ENCODE data around the gene ATP5MC2.
"Not testable (repeated sequence)": the region's sequence is repeated elsewhere in the genome, so short reads cannot be mapped to it uniquely, and the experiment has no call there.

The ATP5MC2 gene

GRCh38 chr12:53646300-53646699 is 29.6 kb downstream of the ATP5MC2 start:
- not testable (repeated sequence) for DNase-seq (ENCODE audit: low read depth)

- DNase-seq (ENCODE audit: low read depth): no peak
Observed at GRCh38 chr12:53645165-53645564, 30.7 kb downstream of the ATP5MC2 start.

- DNase-seq (ENCODE audit: low read depth): no peak
Observed at GRCh38 chr12:53644133-53644532, 31.8 kb downstream of the ATP5MC2 start.

DNA sequence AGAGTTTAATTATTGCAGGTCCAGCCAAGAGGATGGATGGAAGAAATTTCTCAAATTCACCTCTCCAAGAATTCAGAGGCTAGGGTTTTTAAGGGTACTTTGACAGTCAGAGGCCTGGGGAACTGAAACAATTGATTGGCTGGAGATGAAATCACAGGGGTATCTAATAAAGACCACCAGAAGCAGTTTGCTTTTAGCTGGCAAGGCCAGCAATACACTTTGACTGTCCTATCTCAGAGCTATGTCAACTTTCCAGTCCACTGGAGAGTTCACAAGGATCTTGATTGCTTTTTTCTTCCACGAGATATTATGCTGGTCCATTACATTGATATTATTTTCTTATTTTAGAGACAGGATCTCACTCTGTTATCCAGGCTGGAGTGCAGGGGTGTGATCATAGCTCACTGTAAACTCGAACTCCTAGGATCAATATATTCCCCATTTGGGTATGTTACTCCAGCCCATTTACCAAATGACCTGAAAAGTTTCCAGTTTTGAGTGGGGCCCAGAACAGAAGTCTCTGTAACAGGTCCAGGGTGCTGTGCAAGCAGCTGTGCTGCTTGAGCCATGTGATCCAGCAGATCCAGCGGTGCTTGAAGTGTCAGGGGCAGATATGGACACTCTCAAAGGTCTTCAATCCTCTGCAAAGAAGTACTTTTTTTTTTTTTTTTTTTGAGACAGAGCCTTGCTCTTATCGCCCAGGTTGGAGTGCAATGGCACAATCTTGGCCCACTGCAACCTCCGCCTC is 32.5 kb downstream of the ATP5MC2 start:
- no peak for DNase-seq (ENCODE audit: low read depth)

GRCh38 chr12:53638057-53638456 is 37.8 kb downstream of the ATP5MC2 start:
- no peak for DNase-seq (ENCODE audit: low read depth)

DNA sequence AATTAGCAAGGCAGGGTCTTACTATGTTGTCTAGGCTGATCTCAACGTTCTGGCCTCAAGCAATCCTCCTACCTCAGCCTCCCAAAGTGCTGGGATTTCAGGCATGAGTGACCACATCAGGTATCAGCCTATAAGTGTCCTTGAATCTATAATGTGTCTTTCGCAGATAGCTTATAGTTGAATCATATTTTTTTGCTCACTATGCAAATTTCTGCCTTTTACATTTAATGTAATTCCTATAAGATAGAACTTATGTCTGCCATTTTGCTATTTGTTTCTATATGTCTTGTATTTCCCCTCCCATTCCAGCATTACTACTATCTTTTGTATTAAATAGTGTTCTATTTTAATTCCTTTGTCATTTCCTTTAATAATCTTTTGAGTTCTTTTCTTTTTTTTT is 39.2 kb downstream of the ATP5MC2 start:
- no peak for DNase-seq (ENCODE audit: low read depth)

- DNase-seq (ENCODE audit: low read depth): not testable (repeated sequence)
Observed at GRCh38 chr12:53635708-53636107, 40.2 kb downstream of the ATP5MC2 start.

DNA sequence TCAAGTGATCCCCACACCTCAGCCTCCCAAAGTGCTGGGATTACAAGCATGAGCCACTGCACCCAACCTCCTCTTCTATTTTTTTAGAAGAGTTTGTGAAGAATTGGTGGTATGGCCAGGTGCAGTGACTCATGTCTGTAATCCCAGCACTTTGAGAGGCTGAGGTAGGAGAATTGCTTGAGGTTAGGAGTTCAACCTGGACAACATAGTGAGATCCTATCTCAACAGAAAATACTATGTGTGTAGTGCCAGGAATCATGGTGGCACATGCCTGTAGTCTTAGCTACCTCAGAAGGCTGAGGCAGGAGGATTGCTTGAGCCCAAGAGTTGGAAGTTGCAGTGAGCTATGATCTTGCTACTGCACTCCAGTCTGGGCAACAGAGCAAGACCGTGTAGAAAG is 44.2 kb downstream of the ATP5MC2 start:
- no peak for DNase-seq (ENCODE audit: low read depth)

DNA sequence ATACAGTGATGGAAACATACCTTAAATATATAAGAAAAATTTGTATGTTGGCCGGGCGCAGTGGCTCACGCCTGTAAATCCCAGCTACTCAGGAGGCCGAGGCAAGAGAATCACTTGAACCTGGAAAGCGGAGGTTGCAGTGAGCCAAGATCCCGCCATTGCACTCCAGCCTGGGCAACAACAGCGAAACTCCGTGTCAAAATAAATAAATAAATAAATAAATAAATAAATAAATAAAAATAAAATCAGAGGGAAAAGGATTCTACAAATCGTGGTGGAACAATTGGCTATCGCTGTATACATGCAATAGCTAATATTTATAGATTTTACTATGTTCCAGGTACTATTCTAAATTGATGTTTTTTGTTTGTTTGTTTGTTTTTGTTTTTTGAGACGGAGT is 48.0 kb downstream of the ATP5MC2 start:
- DNase-seq (ENCODE audit: low read depth): no peak

DNA sequence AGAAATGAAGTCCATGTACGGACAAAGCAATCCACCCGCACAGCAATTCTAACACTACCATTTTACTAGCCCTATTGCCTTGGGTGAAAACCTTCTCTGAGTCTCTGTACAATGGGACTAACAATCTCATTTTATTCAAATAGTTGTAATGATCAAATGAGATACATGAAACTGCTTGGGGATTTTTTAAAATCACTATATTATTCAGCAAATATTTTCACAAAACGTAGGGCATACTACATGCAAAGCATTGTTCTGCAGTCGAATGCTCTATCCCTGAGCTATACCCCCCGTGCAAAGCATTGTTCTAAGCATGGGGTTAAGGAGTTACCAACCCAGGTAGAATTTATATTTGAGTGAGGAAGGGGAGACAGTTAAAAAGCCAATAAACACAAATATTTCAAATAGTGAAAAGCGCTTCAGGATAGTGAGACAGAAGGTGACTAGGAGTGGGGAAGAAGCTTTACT is 49.1 kb downstream of the ATP5MC2 start:
- no peak for DNase-seq (ENCODE audit: low read depth)

DNA sequence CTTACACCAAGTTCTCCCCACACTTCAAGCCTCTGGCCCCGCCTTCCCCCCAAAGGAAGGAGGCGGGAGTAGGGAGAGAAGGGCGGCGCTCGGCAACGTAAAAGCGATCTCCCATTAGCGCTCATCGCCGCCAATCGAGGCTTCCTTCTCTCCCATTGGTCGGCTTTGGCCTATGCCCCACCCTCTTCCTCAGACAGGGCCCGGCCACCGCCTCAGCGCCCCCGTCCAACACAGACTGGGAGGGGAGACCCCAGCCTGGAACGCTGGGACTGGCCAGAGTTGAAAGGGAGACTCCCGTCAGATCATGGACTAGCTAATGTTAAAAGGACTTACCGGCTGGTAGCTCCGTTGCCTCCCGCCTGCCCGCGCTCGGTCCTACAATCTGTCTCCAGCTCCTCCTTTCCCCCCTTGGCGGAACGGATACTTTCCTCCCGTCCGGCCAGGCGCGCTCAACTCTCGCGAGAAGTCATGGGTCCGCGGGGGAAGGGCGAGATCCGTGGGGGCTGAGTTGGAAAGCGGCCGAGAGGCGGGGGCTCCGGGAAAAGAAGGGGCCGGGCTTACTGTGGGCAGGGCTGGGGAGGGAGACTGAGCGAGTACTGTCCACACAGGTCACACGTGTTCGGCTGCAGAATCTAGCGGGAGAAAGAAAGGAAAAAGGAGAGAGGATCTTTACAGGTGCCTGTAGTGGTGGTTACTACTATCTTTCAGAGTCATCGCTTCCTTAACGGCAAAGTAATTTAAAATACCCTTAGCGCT is 49.8 kb downstream of the ATP5MC2 start, which contains the start of gene ATF7:
Gene ATF7 (minus strand): TSS at position 437 of the 756 bp plus-strand sequence. CDS start 25,382 bp downstream, outside the sequence.
- peak; percentile 98 for DNase-seq (ENCODE audit: low read depth)

- no peak for DNase-seq (ENCODE audit: low read depth)
Observed at GRCh38 chr12:53625373-53625945, 50.4 kb downstream of the ATP5MC2 start.

GRCh38 chr12:53624956-53625355 is 50.9 kb downstream of the ATP5MC2 start:
- DNase-seq (ENCODE audit: low read depth): no peak

DNA sequence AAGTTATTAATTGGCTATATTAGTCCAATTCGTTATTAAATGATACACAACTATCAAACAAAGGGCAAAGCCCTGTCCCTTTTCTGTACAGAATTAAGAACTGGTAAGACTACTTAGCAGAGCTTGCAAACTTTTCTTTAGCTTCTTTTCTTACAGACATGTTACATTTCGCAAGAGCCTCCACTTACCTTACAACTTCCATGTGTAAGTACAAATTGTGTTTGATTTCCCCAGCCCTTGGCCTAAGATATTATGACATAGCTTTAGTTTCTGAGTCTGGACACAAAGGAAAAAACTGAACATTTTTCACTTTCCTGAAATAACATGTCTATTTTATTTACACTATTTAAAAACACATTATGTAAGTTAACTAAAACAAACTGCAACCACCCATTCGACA is 51.4 kb downstream of the ATP5MC2 start:
- no peak for DNase-seq (ENCODE audit: low read depth)

DNA sequence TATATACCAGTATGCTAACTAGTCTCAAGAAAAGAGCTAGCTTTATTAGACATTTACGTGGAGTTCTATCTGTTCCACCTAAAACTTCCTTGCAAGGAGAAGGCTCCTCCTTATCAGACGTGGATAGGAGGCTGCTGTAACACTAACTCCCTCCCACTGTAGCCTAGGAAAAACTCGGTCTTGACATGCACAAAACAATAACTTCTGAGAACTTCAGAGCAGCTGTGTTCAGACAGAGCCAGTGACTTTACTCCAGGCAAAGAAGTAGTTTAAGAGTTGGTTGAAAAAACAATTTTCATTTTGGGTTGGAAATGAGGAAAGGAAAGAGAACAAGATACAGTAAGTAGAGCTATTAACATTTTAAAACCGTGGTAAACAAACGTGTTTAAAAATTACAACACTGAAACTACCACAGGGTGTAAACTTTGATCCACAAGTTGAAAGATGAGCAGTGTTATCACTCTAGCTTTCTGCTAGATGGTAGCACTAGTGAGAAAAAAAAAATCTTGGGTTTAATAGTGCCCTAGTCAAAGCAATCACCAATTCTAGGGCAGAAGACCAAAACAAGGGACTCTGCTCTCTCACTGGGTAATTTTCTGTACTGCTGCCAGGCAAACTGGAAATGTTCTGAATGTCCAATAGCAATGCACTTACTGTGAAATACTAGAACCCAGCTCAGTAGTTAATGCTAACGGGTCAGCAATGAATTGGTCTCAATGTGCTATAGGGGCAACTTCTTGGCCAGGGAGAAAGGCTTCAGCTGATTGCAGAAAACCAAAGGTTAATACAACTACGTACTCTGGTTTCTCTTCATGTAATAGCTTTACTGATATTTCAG is 52.1 kb downstream of the ATP5MC2 start:
- DNase-seq (ENCODE audit: low read depth): no peak

GRCh38 chr12:53622724-53623123 is 53.2 kb downstream of the ATP5MC2 start:
- no peak for DNase-seq (ENCODE audit: low read depth)

GRCh38 chr12:53618275-53618674 is 57.6 kb downstream of the ATP5MC2 start:
- DNase-seq (ENCODE audit: low read depth): no peak

DNA sequence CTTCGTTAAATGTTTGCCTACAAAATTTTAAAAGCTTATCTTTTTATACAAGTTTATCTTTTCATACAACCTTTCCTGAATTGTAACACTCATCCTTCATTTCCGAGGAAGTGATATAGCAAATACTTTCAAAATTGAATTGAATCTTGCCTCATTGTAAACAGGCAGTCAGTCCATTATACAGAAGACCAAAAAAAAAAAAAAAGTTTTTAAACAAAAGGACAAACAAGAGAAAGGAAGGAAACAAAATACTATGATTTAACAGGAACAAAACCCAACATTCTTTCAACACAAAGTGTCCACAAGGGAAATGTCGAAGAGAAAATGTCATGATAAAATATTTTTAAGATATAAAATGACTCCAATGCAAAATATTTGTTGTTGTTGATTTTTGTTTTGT is 58.2 kb downstream of the ATP5MC2 start:
- no peak for DNase-seq (ENCODE audit: low read depth)

DNA sequence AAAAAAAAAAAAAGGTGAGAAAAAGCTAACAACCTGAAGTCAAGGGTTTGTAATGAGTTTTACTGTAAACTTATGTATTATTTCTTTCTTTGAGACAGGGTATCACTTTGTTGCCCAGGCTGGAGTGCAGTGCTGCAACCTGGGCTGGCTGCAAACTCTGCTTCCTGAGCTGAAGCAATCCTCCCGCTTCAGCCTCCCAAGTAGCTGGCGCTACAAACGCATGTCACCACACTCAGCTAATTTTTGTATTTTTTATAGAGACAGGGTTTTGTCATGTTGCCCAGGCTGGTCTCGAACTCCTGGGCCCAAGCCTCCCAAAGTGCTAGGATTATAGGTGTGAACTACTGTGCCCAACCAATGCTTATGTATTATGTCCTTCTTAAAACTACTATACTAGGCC is 58.9 kb downstream of the ATP5MC2 start:
- no peak for DNase-seq (ENCODE audit: low read depth)

Data from activated gamma-delta T cell treated with anti-CD3 and anti-CD28 coated beads, Interleukin-2, amount 50 U/mL, for 16 hours (primary cell).